Measurements from ENCODE around the gene GRB14. TPM values are rescaled to one million over a fixed set of nuclear protein-coding genes. Genes with fewer than 3 reads are reported as not detected.

GRB14 gene
- total and polyA plus RNA-seq, 2 of the 13 experiments (the other 11 are each of a cell fraction or from before 2014, with no cell fraction given): 4.6 to 5.8 TPM

GRCh38 chr2:164644036-164644700 is 22.9 kb upstream of the GRB14 start:
- CTCF ChIA-PET (ENCODE audit: low intra/inter-chr PET ratio, low total read pairs): no interaction called here
- WGBS (ENCODE audit: low lambda C conversion rate): 91% methylated on average over 1 of the region's 1 CpG
- ATAC-seq (no peak; the same call in 2 of the 3 replicates), DNase-seq (ENCODE audit: low spot score) (no peak), FAIRE-seq (no peak)
- in situ Hi-C loops (cut with HindIII; ENCODE audit: extremely low pct_ligation_motif_present, low pct_unique_long_range_greater_than_20kb) (no loop called here), intact Hi-C loops (cut with micrococcal nuclease; ENCODE audit: unreplicated experiment) (no loop called here)
- no peak overlapping the region for H3K4me2 ChIP-seq (ENCODE audit: low read depth, low read length)
- no peak overlapping the region for H3K9ac ChIP-seq (ENCODE audit: insufficient read depth, low read depth, low read length)
- H3K4me3 ChIP-seq (replicated peaks in 1 of 3; ENCODE audit: insufficient read depth in 1 of 3, low read depth in 2 of 3, low read length in 3 of 3): no peak overlapping the region
- POLR2A ChIA-PET: no interaction called here
- no peaks in the 10 kb centered on the region for H4K20me1 ChIP-seq (ENCODE audit: insufficient read depth, low read length)
- peaks cover 8% of the 10 kb centered on the region; the same call in 1 of the 2 replicates for H3K9me3 ChIP-seq (ENCODE audit: low read length)
- H2AFZ ChIP-seq (ENCODE audit: low read length): no peak overlapping the region
- TF ChIP-seq FOXC1 (CRISPR knock-in tag; IDR thresholded peaks at IDR 0.05; ENCODE audit: borderline replicate concordance) (no peak), MAF1 (CRISPR knock-in tag; IDR thresholded peaks at IDR 0.05; ENCODE audit: borderline replicate concordance) (no peak), HOXA3 (CRISPR knock-in tag; IDR thresholded peaks at IDR 0.05) (no peak), YY1 (IDR thresholded peaks at IDR 0.05; ENCODE audit: insufficient read depth, insufficient replicate concordance, low read depth, low read length) (no peak), SMARCC2 (IDR thresholded peaks at IDR 0.05) (no peak), RFXAP (CRISPR knock-in tag; IDR thresholded peaks at IDR 0.05; ENCODE audit: borderline replicate concordance) (no peak), ZNF101 (CRISPR knock-in tag; IDR thresholded peaks at IDR 0.05; ENCODE audit: borderline replicate concordance, low read depth) (no peak), PBX3 (CRISPR knock-in tag; IDR thresholded peaks at IDR 0.05; ENCODE audit: borderline replicate concordance) (no peak), SETDB1 (CRISPR knock-in tag; IDR thresholded peaks at IDR 0.05; ENCODE audit: borderline replicate concordance) (no peak), ZNF441 (CRISPR knock-in tag; IDR thresholded peaks at IDR 0.05; ENCODE audit: borderline replicate concordance) (no peak), CENPT (CRISPR knock-in tag; IDR thresholded peaks at IDR 0.05; ENCODE audit: low read depth) (no peak), SKIL (CRISPR knock-in tag; IDR thresholded peaks at IDR 0.05; ENCODE audit: borderline replicate concordance) (no peak), IKZF5 (CRISPR knock-in tag; IDR thresholded peaks at IDR 0.05) (no peak), ZMYM4 (CRISPR knock-in tag; IDR thresholded peaks at IDR 0.05) (no peak), KDM3A (CRISPR knock-in tag; IDR thresholded peaks at IDR 0.05; ENCODE audit: low read depth) (no peak), HMGA1 (CRISPR knock-in tag; conservative IDR thresholded peaks at IDR 0.05) (no peak), SOX6 (IDR thresholded peaks at IDR 0.05) (no peak), SOX6 (CRISPR knock-in tag; IDR thresholded peaks at IDR 0.05) (no peak)
- no peaks in the 10 kb centered on the region for H3K4me1 ChIP-seq (ENCODE audit: insufficient read depth, low read length)
- no peaks in the 10 kb centered on the region for H3K27me3 ChIP-seq (ENCODE audit: control insufficient read depth in 1 of 2, insufficient read depth in 2 of 2, low read length in 2 of 2)
- no TSS peak for BruUV-seq (replicated peaks)
- H3K36me3 ChIP-seq (replicated peaks in 1 of 2; ENCODE audit: control insufficient read depth in 1 of 2, insufficient read depth in 2 of 2, low read length in 2 of 2): no peaks in the 10 kb centered on the region
- no peak overlapping the region for H3K27ac ChIP-seq (ENCODE audit: extremely low read length, insufficient read depth, low read length)
- no peaks in the 10 kb centered on the region for H3K79me2 ChIP-seq (ENCODE audit: insufficient read depth, low read length)
